ENCODE data around the gene ADD3.

DNA sequence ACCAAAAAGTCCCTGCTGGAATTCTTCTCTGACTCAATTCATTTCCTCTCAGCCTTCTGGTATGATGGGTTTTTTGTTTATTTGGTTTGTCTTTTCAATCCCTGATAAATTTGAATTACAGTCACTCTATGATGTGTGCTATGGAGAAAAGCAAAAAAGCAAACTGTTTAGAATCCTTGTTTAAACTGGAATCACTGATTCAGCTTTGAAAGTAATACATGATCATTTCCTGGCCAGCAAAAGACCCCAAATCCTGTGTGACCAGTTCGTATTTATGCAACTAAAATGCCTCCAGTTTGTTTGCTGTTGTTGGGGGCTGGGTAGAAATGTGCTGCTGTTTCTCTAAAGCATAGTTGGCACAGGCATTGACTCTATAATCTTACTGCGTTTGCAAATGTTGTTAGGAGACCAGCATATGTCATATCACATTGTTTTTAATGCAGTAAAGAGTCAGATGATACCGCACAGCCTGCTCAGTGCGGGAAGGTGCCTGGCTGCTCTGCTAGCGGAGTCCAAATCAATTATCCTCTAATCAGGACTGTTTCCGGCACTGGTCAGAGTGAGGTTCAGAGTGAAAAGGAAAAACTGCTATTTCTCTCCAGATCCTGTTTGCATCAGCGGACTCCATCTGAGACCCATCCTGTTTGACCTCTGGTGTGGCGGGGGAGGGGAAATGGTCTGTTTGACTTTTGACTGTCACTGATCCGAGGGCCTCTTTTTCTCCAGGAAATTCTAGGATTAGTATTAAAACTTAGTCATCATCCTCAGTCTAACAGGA, 40.6 kb upstream of the ADD3 start:
- TF ChIP-seq, protein P1, sequence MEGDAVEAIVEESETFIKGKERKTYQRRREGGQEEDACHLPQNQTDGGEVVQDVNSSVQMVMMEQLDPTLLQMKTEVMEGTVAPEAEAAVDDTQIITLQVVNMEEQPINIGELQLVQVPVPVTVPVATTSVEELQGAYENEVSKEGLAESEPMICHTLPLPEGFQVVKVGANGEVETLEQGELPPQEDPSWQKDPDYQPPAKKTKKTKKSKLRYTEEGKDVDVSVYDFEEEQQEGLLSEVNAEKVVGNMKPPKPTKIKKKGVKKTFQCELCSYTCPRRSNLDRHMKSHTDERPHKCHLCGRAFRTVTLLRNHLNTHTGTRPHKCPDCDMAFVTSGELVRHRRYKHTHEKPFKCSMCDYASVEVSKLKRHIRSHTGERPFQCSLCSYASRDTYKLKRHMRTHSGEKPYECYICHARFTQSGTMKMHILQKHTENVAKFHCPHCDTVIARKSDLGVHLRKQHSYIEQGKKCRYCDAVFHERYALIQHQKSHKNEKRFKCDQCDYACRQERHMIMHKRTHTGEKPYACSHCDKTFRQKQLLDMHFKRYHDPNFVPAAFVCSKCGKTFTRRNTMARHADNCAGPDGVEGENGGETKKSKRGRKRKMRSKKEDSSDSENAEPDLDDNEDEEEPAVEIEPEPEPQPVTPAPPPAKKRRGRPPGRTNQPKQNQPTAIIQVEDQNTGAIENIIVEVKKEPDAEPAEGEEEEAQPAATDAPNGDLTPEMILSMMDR (IDR thresholded peaks at IDR 0.05) = no peak
- no peak for TF ChIP-seq POLR2AphosphoS5 (IDR thresholded peaks at IDR 0.05; ENCODE audit: low read depth, low read length)
- no peak for TF ChIP-seq SIN3A (IDR thresholded peaks at IDR 0.05; ENCODE audit: borderline replicate concordance, insufficient read depth, low read depth, low read length)
- TF ChIP-seq, protein P2, sequence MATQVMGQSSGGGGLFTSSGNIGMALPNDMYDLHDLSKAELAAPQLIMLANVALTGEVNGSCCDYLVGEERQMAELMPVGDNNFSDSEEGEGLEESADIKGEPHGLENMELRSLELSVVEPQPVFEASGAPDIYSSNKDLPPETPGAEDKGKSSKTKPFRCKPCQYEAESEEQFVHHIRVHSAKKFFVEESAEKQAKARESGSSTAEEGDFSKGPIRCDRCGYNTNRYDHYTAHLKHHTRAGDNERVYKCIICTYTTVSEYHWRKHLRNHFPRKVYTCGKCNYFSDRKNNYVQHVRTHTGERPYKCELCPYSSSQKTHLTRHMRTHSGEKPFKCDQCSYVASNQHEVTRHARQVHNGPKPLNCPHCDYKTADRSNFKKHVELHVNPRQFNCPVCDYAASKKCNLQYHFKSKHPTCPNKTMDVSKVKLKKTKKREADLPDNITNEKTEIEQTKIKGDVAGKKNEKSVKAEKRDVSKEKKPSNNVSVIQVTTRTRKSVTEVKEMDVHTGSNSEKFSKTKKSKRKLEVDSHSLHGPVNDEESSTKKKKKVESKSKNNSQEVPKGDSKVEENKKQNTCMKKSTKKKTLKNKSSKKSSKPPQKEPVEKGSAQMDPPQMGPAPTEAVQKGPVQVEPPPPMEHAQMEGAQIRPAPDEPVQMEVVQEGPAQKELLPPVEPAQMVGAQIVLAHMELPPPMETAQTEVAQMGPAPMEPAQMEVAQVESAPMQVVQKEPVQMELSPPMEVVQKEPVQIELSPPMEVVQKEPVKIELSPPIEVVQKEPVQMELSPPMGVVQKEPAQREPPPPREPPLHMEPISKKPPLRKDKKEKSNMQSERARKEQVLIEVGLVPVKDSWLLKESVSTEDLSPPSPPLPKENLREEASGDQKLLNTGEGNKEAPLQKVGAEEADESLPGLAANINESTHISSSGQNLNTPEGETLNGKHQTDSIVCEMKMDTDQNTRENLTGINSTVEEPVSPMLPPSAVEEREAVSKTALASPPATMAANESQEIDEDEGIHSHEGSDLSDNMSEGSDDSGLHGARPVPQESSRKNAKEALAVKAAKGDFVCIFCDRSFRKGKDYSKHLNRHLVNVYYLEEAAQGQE (IDR thresholded peaks at IDR 0.05; ENCODE audit: insufficient read depth in 1 of 2, low read depth in 2 of 2, low read length in 1 of 2) = no peak
- no peak for TF ChIP-seq TCF7L2 (IDR thresholded peaks at IDR 0.05; ENCODE audit: low read depth, low read length)

Data from Panc1 (cell line).